GM12873 (cell line): ENCODE results near the gene ZIM2.

Experiments
- CTCF ChIP-seq: IDR thresholded peaks from 2 replicates; pipeline ENCODE4 v1.5.1; 2012; ENCODE audit warnings: low read depth, mild to moderate bottlenecking, moderate library complexity, low read length, control low read depth; ENCODE audit not compliant: insufficient read depth; ENCODE audit errors: missing control alignments

Gene ZIM2

GRCh38 chr19:56829596-56829995 is 10.9 kb downstream of the ZIM2 start:
- no peak for TF ChIP-seq CTCF

GRCh38 chr19:56827708-56828107 is 12.8 kb downstream of the ZIM2 start:
- no peak for TF ChIP-seq CTCF

- TF ChIP-seq CTCF, result no peak
Measured at GRCh38 chr19:56823956-56824355, 16.6 kb downstream of the ZIM2 start.

GRCh38 chr19:56823417-56823816 is 17.1 kb downstream of the ZIM2 start:
- TF ChIP-seq CTCF, result no peak

- TF ChIP-seq CTCF, result no peak
Measured at GRCh38 chr19:56822755-56823154, 17.8 kb downstream of the ZIM2 start.

- TF ChIP-seq CTCF, result no peak
Measured at GRCh38 chr19:56821675-56822074, 18.9 kb downstream of the ZIM2 start.

GRCh38 chr19:56821209-56821608 is 19.3 kb downstream of the ZIM2 start:
- no peak for TF ChIP-seq CTCF
